H9 (cell line): Measurements from ENCODE around the gene RGS3. TPM values are rescaled to one million over a fixed set of nuclear protein-coding genes. Genes with fewer than 3 reads are reported as not detected.

ENCODE experiments used
- DNase-seq: peaks from one replicate; pipeline ENCODE4 v3.0.0-alpha.2; 2017
- H2AFZ ChIP-seq: one replicate; pipeline ENCODE4 v1.6.1; 2013; ENCODE audit warnings: mild to moderate bottlenecking, low read length, control low read depth, moderate library complexity
- H2AK5ac ChIP-seq: 2 replicates; pipeline ENCODE4 v1.6.1; 2013; ENCODE audit warnings: low read length, control low read depth, mixed read lengths; ENCODE audit not compliant: insufficient read length
- H2BK120ac ChIP-seq: one replicate; pipeline ENCODE4 v1.6.1; 2013; ENCODE audit warnings: low read depth, mild to moderate bottlenecking, low read length, control low read depth, inconsistent platforms; ENCODE audit not compliant: poor library complexity, severe bottlenecking
- H2BK12ac ChIP-seq: 2 replicates; pipeline ENCODE4 v1.6.1; 2013; ENCODE audit warnings: low read length, control low read depth, mixed read lengths, low read depth; ENCODE audit not compliant: insufficient read length
- H2BK15ac ChIP-seq: 2 replicates; pipeline ENCODE4 v1.6.1; 2013; ENCODE audit warnings: low read depth, low read length, control low read depth
- H2BK20ac ChIP-seq: one replicate; pipeline ENCODE4 v1.6.1; 2013; ENCODE audit warnings: low read depth, mild to moderate bottlenecking, low read length, control low read depth, inconsistent platforms; ENCODE audit not compliant: poor library complexity, severe bottlenecking
- H2BK5ac ChIP-seq: 2 replicates; pipeline ENCODE4 v1.6.1; 2013; ENCODE audit warnings: low read length, control low read depth, mixed read lengths; ENCODE audit not compliant: insufficient read length
- H3K14ac ChIP-seq: 2 replicates; pipeline ENCODE4 v1.6.1; 2013; ENCODE audit warnings: low read length, control low read depth; ENCODE audit not compliant: insufficient read depth
- H3K18ac ChIP-seq: 2 replicates; pipeline ENCODE4 v1.6.1; 2013; ENCODE audit warnings: low read depth, mild to moderate bottlenecking, mixed read lengths, low read length, control low read depth; ENCODE audit not compliant: insufficient read length
- H3K23ac ChIP-seq: 2 replicates; pipeline ENCODE4 v1.6.1; 2013; ENCODE audit warnings: low read length, control low read depth, mixed read lengths, low read depth; ENCODE audit not compliant: insufficient read length
- H3K23me2 ChIP-seq: 2 replicates; pipeline ENCODE4 v1.6.1; 2013; ENCODE audit warnings: low read depth, mild to moderate bottlenecking, mixed read lengths, low read length, control low read depth; ENCODE audit not compliant: insufficient read length, poor library complexity, severe bottlenecking
- H3K27ac ChIP-seq: 2 replicates; pipeline ENCODE4 v1.5.1; 2013; ENCODE audit warnings: low read length, control low read depth, mixed read lengths, low read depth; ENCODE audit not compliant: insufficient read length
- H3K27me3 ChIP-seq: 2 replicates; pipeline ENCODE4 v1.6.1; 2013; ENCODE audit warnings: low read length, control low read depth, inconsistent platforms; ENCODE audit not compliant: insufficient read depth
- H3K4ac ChIP-seq: 2 replicates; pipeline ENCODE4 v1.6.1; 2013; ENCODE audit warnings: low read depth, mild to moderate bottlenecking, control low read depth, inconsistent platforms, low read length, moderate library complexity
- H3K4me1 ChIP-seq: 2 replicates; pipeline ENCODE4 v1.6.1; 2013; ENCODE audit warnings: low read length, control low read depth, inconsistent platforms; ENCODE audit not compliant: insufficient read depth
- H3K4me2 ChIP-seq: 2 replicates; pipeline ENCODE4 v1.6.1; 2013; ENCODE audit warnings: low read length, control low read depth, mixed read lengths; ENCODE audit not compliant: insufficient read length, insufficient read depth
- H3K56ac ChIP-seq: 2 replicates; pipeline ENCODE4 v1.6.1; 2013; ENCODE audit warnings: low read depth, mild to moderate bottlenecking, mixed read lengths, low read length, control low read depth; ENCODE audit not compliant: insufficient read length
- H3K79me1 ChIP-seq: 2 replicates; pipeline ENCODE4 v1.6.1; 2013; ENCODE audit warnings: low read depth, mild to moderate bottlenecking, moderate library complexity, low read length, control low read depth, inconsistent platforms; ENCODE audit not compliant: insufficient read depth, poor library complexity, severe bottlenecking
- H3K79me2 ChIP-seq: 2 replicates; pipeline ENCODE4 v1.6.1; 2013; ENCODE audit warnings: low read length, control low read depth, inconsistent platforms; ENCODE audit not compliant: insufficient read depth
- H3K9ac ChIP-seq: 2 replicates; pipeline ENCODE4 v1.6.1; 2013; ENCODE audit warnings: low read length, control low read depth, mixed read lengths; ENCODE audit not compliant: insufficient read length; ENCODE audit errors: extremely low read depth
- H3K9me3 ChIP-seq: one replicate; pipeline ENCODE4 v1.6.1; 2013; ENCODE audit warnings: low read depth, low read length, inconsistent platforms; ENCODE audit not compliant: control insufficient read depth
- H3T11ph ChIP-seq: one replicate; pipeline ENCODE4 v1.6.1; 2013; ENCODE audit warnings: mild to moderate bottlenecking, low read length, control low read depth, inconsistent platforms
- H4K20me1 ChIP-seq: one replicate; pipeline ENCODE4 v1.6.1; 2013; ENCODE audit not compliant: control insufficient read depth, insufficient read length, insufficient read depth
- H4K5ac ChIP-seq: 2 replicates; pipeline ENCODE4 v1.6.1; 2013; ENCODE audit warnings: low read depth, mild to moderate bottlenecking, mixed read lengths, low read length, control low read depth; ENCODE audit not compliant: insufficient read length
- H4K8ac ChIP-seq: replicated peaks from 2 replicates; pipeline ENCODE4 v1.6.1; 2013; ENCODE audit warnings: low read length, control low read depth, mixed read lengths, low read depth; ENCODE audit not compliant: insufficient read length
- H4K91ac ChIP-seq: 2 replicates; pipeline ENCODE4 v1.6.1; 2013; ENCODE audit warnings: low read depth, mild to moderate bottlenecking, moderate library complexity, mixed read lengths, low read length, control low read depth; ENCODE audit not compliant: insufficient read length
- H3K27ac Mint-ChIP-seq, 3 experiments: 2 replicates in 2 of 3; 3 replicates in 1 of 3; pipeline ENCODE4 v1.8.0; 2020 to 2021; ENCODE audit warnings: mixed read lengths in 3 of 3, mild to moderate bottlenecking in 1 of 3, moderate library complexity in 1 of 3
- H3K27me3 Mint-ChIP-seq: 2 replicates; pipeline ENCODE4 v1.8.0; 2021; ENCODE audit warnings: low read depth, mild to moderate bottlenecking, moderate library complexity, mixed read lengths
- H3K36me3 Mint-ChIP-seq, 3 experiments: 2 replicates in 2 of 3; 3 replicates in 1 of 3; pipeline ENCODE4 v1.8.0; 2020 to 2021; ENCODE audit warnings: low read depth in 3 of 3, mixed read lengths in 3 of 3; ENCODE audit not compliant: insufficient read depth in 1 of 3
- H3K4me1 Mint-ChIP-seq, 2 experiments: 2 replicates each; pipeline ENCODE4 v1.8.0; 2020; ENCODE audit warnings: mixed read lengths in 2 of 2
- H3K4me3 Mint-ChIP-seq, 2 experiments: 2 replicates in 1 of 2; 3 replicates in 1 of 2; pipeline ENCODE4 v1.8.0; 2020 to 2021; ENCODE audit warnings: mild to moderate bottlenecking in 2 of 2, mixed read lengths in 2 of 2, moderate library complexity in 1 of 2
- H3K9me3 Mint-ChIP-seq, 2 experiments: 2 replicates in 1 of 2; 3 replicates in 1 of 2; pipeline ENCODE4 v1.8.0; 2020; ENCODE audit warnings: mild to moderate bottlenecking in 2 of 2, mixed read lengths in 2 of 2, moderate library complexity in 1 of 2
- WGBS: extraction: QIAGEN DNeasy Blood & Tissue Kit; methylation state at CpG from one replicate; pipeline ENCODE4 v1.1.7; 2013; ENCODE audit warnings: missing lambda C conversion rate, low lambda C conversion rate, mixed read lengths; ENCODE audit not compliant: insufficient read length; ENCODE audit errors: extremely low coverage; 5-methylcytosine and 5-hydroxymethylcytosine counted together
- total RNA-seq: library from RNA; stranded (reverse); gene quantifications from 2 replicates; pipeline ENCODE4 v1.2.1, GENCODE V29; 2021
- TF ChIP-seq, protein P1 (sequence below): fragments of 200-600 bp; sonication (generic); conservative IDR thresholded peaks from 3 replicates; pipeline ENCODE4 v1.8.0; 2021; ENCODE audit warnings: antibody characterized with exemption, mild to moderate bottlenecking

Gene RGS3
- total RNA-seq, 1 experiment from 2014 or later, result 13.9 TPM

GRCh38 chr9:113486327-113486726 is 22.8 kb downstream of the RGS3 start:
- H3K79me2 ChIP-seq, result no peaks in the 10 kb centered on the region
- no peaks in the 10 kb centered on the region for H3K9me3 ChIP-seq
- H3K79me1 ChIP-seq, result no peaks in the 10 kb centered on the region
- H4K91ac ChIP-seq, result no peak overlapping the region
- DNase-seq, result no peak
- no peak overlapping the region for H3K23ac ChIP-seq
- Mint-ChIP-seq H3K27me3 (peaks cover 2% of the 10 kb centered on the region; the same call in 1 of the 2 replicates), H3K9me3 (no peaks in the 10 kb centered on the region), H3K4me1 (no peaks in the 10 kb centered on the region; a peak in 1 of 4 replicates), H3K36me3 (peaks cover 0 to 4% (median 0%) of the 10 kb centered on the region in 3 experiments; a peak in 2 of 7 replicates), H3K4me3 (no peak overlapping the region; a peak in 1 of 5 replicates), H3K27ac (no peak overlapping the region)
- H3K56ac ChIP-seq, result no peak overlapping the region
- no peak overlapping the region for H3K18ac ChIP-seq
- H2BK12ac ChIP-seq, result no peak overlapping the region
- no peaks in the 10 kb centered on the region for H4K20me1 ChIP-seq
- H3K27ac ChIP-seq, result no peak overlapping the region
- H3K27me3 ChIP-seq, result no peaks in the 10 kb centered on the region
- no CpG with 5 or more reads among the region's 6 CpGs for WGBS
- no peak overlapping the region for H2BK120ac ChIP-seq
- no peak overlapping the region for H3K4me2 ChIP-seq
- H4K5ac ChIP-seq, result no peak overlapping the region
- H2BK20ac ChIP-seq, result no peak overlapping the region
- no peak overlapping the region for H2AFZ ChIP-seq
- H2AK5ac ChIP-seq, result no peak overlapping the region
- H4K8ac ChIP-seq, result no peak overlapping the region
- no peak overlapping the region for H3T11ph ChIP-seq
- H2BK15ac ChIP-seq, result no peak overlapping the region
- H3K9ac ChIP-seq, result no peak overlapping the region
- no peaks in the 10 kb centered on the region for H3K23me2 ChIP-seq
- no peak overlapping the region; the same call in 1 of the 2 replicates for H3K14ac ChIP-seq
- no peak overlapping the region for H2BK5ac ChIP-seq
- H3K4ac ChIP-seq, result no peak overlapping the region
- TF ChIP-seq, protein P1, sequence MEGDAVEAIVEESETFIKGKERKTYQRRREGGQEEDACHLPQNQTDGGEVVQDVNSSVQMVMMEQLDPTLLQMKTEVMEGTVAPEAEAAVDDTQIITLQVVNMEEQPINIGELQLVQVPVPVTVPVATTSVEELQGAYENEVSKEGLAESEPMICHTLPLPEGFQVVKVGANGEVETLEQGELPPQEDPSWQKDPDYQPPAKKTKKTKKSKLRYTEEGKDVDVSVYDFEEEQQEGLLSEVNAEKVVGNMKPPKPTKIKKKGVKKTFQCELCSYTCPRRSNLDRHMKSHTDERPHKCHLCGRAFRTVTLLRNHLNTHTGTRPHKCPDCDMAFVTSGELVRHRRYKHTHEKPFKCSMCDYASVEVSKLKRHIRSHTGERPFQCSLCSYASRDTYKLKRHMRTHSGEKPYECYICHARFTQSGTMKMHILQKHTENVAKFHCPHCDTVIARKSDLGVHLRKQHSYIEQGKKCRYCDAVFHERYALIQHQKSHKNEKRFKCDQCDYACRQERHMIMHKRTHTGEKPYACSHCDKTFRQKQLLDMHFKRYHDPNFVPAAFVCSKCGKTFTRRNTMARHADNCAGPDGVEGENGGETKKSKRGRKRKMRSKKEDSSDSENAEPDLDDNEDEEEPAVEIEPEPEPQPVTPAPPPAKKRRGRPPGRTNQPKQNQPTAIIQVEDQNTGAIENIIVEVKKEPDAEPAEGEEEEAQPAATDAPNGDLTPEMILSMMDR, result no peak
- H3K4me1 ChIP-seq, result no peaks in the 10 kb centered on the region
